Breast epithelium (tissue), 3 donors: ENCODE results near the gene SNX27.

ENCODE experiments used
- CTCF ChIP-seq, 3 donors: fragments of 450-650 bp; IDR thresholded peaks; one replicate each; pipeline ENCODE4 v1.5.1; 2016 to 2017; ENCODE audit warnings: antibody characterized with exemption in 3 of 3, mild to moderate bottlenecking in 3 of 3, moderate library complexity in 3 of 3
- POLR2A ChIP-seq: fragments of 450-650 bp; IDR thresholded peaks from one replicate; pipeline ENCODE4 v1.6.1; 2016; ENCODE audit warnings: antibody characterized with exemption, mild to moderate bottlenecking, moderate library complexity
- POLR2AphosphoS5 ChIP-seq, 3 donors: sonication (generic); formaldehyde crosslinking; IDR thresholded peaks; one replicate each; pipeline ENCODE4 v1.6.1; 2017; ENCODE audit warnings: antibody characterized with exemption in 3 of 3

GRCh38 chr1:151729966-151730291 lies 118.1 kb downstream of the SNX27 start:
- no peak for TF ChIP-seq POLR2AphosphoS5 (IDR thresholded peaks at IDR 0.05)
- TF ChIP-seq CTCF (IDR thresholded peaks at IDR 0.05) = no peak
- TF ChIP-seq POLR2A = no peak
